Muscle of back (tissue), 11 donors: ENCODE results near the gene NEDD4L. TPM values are rescaled to one million over a fixed set of nuclear protein-coding genes. Genes with fewer than 3 reads are reported as not detected.

Experiments used
- DNase-seq, 3 donors: peaks; one replicate each; pipeline versions ENCODE4 v3.0.0 to v3.0.0-alpha.2; 2013
- polyA plus RNA-seq, 10 donors: library from polyadenylated mRNA; unstranded; fragments of 120-200 nt; gene quantifications; one replicate each; pipeline ENCODE4 v1.2.1, GENCODE V29; 2013; ENCODE audit not compliant: insufficient read length in 10 of 10

The NEDD4L gene
- polyA plus RNA-seq, 10 donors = 24.0 to 46.5 (median 33.6) TPM

DNA sequence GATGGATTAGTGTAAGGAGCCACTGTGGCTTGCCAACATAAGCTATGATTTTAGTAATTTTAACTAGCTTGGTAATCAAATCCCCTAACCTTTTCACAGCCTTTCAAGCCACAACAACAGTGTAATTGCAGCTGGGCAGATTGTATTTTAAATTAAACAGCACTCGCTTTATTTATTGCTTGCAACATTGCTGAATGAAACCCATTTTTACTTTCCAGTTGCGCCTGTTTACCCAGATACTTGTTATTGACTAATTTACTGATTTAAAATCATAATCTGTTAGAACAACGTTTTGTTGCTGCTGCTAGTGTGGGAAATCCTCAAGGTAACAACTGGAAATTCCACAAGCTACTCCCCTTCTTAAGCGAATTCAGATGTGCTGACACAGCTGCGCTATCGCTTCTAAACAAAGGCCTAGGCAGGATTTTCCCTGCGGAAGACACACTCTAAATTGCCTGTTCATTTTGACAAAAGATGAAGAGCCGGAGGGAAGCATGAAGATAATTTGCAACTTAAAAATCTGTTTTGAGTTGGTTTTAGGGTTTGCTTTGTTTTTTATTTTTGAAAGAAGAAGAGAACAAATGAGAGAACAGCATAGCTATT, 300.9 kb downstream of the NEDD4L start:
- peak in 1 of 3 donors; percentile 74 for DNase-seq

DNA sequence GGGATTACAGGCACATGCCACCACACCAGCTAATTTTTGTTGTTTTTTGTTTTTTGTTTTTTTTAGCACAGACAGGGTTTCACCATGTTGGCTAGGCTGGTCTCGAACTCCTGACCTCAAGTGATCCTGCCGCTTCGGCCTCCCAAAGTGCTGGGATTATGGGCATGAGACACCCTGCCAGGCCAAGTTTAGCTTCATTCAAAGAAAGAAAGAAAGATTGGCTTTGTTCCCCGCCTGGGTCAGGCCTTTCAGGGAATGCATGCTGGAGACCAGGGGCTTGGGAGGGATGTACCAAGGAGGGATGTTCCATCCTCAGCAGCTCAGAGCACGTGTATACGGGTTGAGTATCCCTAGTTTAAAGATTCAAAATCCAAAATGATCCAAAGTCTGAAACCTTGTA, 301.8 kb downstream of the NEDD4L start:
- DNase-seq = no peak

DNA sequence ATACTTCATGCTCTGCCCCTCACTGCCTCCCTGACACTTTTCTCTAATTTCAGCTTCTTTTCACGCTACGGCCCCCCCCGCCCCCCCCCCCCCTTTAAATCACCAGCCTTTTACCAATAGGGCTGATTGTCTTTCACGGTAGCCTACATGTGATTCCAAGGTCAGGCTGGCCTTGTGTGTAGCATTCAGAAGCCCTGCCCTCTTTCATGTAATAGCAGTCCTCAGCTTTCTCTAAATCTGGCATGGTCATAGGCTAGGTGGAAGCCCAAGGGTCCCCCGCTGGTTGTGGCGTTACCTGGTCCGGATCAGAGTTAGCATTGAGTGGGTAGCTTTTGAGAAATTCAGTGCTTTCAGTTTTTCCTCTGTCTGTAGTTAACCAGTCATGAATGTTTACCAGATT, 303.1 kb downstream of the NEDD4L start:
- no peak for DNase-seq

DNA sequence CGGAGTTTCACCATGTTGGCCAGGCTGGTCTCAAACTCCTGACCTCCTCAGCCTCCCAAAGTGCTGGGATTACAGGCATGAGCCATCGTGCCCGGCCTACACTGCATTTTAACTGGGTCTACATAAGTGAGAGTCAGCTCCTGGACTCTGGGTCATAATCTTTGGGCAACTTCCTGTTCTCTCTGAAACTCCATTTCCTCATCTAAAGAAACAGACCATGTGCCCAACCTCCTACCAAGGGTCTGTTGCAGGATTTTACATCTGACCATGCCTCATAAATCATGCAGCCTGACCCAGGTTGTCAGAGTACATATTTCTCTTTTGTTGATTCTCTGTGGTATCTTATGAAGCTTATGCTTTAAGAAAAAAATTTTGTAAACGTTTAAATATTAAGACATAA, 304.5 kb downstream of the NEDD4L start:
- no peak for DNase-seq

DNA sequence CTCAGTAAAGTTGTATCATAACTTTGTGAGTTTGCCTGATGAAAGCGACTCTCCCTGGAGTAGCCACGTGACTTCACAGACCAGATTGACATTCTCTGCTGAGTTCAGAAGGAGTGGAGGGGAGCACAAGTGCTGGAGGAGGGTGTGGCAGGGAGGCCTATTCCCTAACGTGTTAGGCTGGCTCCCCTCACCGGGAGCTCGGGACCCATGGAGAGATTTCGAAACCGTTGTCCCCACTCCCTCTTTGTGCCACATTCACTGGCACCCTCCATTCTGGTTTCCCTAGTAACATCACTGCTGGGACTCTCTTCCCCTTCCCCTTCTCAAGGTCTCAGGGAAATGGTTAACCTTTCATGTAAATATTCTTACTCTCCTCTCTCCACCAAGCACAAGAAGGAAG, 304.9 kb downstream of the NEDD4L start:
- no peak for DNase-seq

DNA sequence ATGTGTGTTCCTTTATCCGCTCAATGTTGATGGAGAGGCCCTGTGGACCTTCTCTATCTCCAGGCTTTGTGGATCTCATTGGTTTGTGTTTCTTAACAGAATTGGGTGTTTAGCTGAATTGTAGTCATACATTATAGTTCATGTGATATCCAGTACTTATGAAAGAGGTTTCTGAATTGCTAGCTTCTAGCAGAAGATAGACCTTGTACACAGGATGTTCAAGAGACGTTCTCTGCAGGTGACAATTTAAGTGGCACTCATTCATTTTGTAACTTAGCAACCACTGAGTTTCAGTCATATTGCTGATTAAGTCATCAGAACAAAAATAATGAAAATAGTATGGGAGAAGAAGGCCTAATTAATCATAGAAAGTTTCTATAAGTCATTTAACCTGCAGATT, 305.6 kb downstream of the NEDD4L start:
- no peak for DNase-seq

DNA sequence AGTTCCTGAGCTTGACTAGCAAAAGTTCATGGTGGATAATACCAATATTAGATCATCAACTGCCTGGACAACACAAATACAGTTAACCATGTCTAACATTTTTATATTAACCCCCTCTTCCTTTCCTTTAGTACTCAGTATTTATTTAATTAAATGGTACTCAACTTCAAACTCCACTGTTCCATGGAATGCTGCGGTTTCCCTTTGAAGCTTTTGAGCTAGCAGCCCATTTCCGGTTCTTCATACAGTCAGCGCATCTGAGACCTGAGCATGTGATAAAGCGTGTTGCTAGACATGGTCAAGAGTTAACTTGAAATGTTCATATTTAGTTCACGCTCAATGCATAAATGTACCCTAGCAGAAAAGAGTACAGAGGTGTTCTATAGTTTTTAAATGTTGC, 306.5 kb downstream of the NEDD4L start:
- DNase-seq = no peak

DNA sequence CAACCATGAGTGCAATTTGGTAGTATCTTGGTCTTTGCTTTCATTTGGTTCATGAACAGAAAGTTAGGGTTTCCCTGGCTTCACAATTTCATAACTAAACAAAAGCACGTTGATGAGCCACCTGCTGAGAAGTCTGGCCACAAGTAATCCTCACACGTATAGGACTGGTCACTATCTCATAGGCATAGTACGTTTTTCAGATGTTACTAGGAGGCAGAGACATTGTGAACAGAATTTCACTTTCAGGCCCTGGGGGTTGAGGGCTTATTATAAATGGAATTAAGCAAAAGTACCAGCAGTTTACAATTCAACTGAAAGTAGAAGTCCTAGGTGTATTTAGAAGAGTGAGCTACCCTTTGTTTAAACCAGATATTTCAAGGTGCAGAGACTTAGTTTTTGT, 307.8 kb downstream of the NEDD4L start:
- no peak for DNase-seq

DNA sequence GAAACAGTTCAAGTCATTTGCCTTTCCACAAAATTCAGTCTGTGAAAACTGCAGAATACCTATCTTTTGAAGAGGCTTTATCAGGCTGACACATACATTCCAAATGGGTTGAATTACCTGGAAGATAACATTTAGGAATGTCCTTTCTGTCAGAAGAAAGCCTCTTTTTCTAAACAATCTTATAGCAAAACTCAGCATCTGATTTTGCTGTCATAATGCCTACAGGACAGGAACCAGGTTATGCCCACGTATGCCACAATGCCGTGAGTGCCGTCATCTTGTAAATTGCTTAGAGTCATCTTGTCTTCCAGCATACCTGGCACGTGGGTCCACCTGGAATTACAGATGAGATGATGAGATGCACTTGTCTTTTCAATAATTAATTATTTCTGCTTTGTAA, 309.6 kb downstream of the NEDD4L start:
- DNase-seq = no peak

DNA sequence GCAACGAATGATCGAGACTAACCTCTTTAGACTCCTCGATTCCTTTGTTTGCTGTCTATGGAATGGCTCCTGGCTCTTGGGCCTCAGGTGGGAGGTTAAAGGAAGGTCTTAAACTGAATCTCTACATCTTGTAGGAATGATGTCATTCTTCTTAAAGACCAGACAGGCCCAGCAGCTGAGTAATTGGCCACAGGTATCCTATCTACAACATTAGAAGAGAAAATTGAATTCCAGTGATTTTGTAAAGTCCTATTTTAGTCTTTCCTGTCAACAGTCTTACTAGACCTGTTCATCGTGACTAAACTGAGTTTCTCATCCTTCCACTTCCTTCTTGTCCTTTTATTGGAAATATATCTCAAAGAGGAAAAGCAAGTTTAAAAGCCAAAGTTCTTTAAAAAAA, 310.0 kb downstream of the NEDD4L start:
- no peak for DNase-seq

DNA sequence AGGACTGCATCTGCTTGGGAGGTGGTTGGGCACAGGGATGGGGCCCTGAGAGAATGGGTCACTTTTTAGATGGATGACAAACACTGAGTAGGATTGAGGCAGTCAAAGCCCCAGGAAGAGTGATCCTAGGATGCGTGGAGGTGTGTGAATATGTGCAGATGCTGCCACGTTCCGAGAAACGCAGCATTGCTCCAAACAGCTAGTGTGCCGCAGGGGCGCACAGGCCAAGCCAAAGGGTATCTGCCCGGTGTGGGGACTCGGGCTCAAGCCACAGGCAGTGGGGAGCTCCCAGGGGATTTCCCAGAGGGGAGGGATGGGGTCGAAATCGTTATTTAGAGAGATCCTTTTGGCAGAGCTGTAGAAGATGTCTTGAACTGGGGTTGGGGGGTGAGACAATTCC, 310.8 kb downstream of the NEDD4L start:
- DNase-seq = no peak

DNA sequence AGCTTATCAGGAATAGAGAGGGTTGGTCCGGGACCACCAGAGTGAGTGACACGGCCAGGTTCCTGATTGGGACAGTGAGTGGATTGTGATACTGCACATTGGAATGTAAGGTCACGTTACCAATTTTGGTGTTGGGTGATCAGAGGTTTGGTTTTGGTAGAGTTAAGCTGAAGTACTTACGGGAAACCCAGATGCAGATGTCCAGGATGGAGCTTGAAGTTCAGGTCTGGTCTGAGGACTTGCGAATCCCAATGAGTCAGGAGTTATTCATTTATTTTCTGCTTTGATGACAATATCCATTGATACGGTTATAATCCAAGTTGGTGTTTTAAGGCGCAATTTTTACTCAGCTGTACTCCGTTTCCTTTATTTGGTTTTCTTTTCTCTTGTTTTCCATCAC, 311.2 kb downstream of the NEDD4L start:
- no peak for DNase-seq

DNA sequence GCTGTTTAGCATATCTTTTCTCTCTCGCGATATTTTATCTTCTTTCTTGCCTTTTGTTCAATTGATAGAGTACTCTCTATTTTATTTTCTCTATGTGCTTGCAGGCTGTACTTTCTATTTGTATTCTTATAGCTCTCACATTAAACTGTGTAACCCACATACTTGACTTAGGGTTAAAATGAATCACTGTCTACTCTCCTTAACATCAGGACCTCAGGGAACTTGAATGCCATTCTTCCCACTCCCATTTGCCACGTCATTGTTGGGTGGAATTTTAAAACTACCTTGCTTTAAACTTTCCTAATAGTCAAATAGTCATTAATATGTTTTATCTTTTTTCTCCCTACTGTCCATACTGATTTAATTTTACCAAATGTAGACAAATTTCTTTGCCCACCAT, 315.2 kb downstream of the NEDD4L start:
- DNase-seq = no peak

DNA sequence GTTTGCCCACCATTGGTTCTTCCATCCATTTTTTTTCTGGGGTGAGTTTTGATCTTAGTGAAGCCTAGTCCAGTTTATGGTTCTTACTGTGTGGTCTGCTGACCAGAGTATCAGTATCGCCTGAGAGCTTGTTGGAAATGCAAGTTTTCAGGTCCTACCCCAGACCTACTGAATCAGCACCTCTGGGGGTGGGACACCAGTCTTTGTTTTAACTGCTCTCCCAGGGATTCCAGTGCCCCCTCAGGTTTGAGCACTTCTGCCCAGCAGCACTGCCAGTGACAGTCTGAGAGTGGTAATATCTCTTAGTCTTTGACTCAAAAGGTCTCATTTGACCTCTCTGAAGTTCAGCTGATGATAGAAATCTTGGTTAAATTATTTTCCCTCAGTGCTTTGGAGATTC, 315.6 kb downstream of the NEDD4L start:
- no peak for DNase-seq

DNA sequence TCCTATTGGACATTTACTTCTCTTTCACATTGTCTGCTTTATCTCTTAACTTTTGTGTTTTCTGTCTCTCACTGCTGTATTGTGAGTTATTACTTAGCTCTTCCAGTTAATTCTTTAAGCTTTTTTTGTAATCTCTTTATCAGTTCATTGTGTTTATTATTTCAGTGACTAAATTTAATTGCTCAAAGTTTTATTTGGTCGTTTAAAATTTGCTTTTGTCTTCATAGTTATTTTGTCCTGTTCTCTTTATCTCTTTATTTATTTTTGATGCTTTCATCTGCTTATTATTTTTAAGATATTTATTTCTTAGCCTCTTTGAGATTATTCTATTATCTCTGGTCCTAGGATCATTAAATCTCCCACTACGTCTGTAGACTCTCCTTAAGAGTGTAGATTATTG, 316.3 kb downstream of the NEDD4L start:
- no peak for DNase-seq

DNA sequence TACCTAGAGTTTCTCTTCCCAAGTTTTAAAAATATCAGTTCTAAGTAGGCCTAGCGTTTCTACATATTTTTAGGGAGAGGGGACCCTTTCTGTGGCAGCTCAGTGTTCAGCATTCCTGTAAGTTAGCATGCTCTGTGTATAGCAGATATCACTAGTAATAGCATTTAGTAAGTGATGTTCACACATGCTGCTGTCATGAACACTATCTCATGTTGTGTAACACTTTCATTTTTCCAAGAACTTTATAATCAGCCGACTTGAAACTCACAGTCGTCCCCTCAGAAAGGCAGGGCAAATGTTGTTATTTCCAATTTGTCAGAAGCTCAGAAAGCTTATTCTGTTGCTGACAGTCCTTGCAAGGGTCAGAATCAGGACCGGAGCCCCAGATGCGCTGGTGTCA, 317.2 kb downstream of the NEDD4L start:
- DNase-seq = no peak

DNA sequence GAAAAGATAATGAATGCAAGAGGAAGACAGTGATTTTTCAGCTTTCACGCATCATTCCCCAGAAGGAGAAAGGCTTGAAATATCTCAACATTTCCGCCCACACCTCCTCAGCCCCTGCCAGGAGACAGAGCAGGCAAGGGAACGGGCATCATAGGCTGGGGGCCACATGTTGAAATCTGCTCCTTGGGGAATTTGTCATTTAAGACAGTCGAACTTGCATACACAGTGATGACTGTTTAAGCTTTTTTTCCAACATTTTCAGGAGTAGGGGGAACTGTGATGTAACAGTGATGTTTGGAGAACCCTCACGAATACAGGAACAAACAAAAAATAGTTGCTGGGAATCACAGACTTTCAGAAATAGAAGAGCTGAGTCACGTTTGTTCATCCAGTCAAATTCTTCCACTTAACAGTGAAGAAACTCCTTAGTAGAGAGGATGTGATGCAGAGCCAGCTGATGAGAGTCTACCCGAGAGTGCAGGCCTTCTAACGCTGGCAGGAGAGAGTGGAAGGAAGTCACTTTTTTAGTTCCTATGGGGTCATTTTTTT, 318.1 kb downstream of the NEDD4L start:
- DNase-seq = peak in 2 of 3 donors; percentile 60 to 79

DNA sequence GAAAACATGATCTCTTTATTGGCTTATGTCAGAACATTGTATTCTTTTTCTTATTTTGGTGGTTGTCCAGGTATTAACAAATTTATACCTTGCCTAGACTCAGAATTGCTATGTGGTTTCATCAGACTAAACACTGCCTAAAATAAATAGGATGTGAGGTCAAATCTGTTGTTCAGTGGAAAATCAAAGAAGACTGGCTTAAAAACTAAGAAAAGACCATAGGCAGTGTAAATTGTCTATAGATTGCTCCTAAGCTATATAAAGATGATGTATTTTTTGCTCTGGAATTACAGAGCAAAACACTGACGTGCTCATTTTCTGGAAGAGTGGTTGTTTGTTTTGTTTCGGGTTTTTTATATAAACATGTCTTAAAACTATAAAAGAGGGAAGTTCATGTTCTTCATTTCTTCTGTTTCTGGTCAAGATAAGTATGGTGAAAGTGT, 318.8 kb downstream of the NEDD4L start:
- DNase-seq = no peak

DNA sequence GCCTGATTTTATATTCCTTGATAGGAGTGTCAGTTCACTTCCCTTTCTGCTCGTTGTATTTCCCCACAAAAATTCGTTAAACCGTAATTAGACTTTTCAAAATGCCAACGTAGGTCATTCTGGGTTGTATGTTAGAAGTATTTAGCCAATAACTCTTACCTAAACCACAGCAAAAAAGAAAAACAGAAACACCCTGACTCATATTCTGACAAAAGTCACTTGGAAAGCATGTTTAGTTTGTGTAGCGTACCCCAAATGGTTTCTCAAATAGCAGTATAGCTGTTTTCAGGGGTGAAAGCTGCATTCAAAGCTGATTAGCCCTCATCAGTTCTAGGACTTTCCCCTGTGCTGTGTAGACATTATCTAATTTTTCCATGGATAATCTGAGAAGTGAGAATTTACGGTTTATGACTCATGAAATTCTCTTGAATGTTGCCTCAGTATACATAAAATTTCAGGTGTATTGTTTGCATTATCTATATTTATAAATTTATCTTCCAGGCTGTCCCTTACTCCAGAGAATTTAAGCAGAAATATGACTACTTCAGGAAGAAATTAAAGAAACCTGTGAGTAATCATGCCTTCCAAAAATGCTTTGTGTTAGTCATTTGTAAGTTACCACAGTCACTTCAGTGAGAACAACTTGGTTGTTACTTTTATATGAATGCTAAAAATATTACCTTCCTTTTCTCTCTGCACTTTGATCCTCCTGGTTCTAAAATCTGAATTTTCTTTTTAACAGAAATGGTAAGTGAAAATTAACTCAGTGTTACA, 319.9 kb downstream of the NEDD4L start:
- no peak for DNase-seq

DNA sequence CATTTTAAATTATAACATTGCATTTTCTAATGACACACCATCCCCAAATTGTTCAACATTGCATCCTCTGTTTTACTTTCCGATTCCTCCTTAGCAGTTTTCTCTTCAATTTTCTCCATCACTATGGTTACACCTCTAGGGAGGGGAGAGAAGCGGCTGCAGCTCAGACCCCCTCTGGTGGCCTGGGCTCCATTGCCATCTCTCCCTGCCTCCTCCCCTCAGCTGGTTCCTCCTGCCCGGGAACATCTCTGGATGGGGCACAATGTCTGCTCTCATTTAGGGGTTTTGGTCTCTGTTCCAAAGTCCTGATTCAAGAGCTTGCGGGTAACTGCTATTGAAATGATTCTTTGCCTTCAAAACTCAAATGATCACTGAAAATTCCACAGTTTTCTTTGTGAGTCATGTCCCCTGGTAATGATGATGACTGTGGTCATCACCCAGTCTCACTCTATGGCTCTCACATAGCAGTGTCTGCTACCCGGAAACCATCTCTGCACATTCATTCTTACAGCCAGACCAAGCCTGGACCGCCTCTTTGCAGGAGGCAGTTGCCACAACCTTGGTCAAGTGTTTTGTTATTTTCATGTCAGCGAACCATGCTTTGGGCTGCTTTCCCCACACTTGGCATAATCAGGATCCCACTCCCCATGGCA, 321.0 kb downstream of the NEDD4L start:
- peak in 1 of 3 donors; percentile 40 for DNase-seq

DNA sequence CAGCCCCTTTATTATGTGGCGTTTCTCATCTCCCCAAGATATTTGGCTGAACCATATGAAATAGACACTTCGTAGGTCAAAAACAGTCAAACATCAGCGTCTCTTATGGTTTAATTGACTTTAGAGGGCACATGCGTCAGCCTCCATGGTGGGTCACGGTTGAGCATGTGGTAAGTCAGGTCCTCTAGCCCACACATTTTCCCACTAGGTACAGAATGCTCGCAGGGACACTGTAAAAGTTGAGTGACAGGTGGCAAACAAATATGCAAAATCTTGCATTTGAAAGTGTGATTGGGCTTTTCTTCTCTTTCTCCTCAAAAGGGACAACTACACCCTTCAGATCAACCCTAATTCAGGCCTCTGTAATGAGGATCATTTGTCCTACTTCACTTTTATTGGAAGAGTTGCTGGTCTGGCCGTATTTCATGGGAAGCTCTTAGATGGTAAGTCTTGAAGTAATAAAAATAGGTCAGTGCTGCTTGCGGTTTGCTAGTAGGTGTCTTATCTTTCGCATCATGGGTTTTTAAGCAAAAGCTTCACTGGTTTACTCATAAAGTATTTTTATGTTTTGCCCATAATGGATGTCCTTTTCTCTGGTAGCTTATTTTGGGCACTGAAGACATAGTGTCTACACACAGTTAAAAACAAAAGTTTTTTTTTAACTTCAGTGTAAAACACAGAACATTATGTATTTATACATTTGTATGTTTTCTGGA, 323.6 kb downstream of the NEDD4L start:
- DNase-seq = no peak

DNA sequence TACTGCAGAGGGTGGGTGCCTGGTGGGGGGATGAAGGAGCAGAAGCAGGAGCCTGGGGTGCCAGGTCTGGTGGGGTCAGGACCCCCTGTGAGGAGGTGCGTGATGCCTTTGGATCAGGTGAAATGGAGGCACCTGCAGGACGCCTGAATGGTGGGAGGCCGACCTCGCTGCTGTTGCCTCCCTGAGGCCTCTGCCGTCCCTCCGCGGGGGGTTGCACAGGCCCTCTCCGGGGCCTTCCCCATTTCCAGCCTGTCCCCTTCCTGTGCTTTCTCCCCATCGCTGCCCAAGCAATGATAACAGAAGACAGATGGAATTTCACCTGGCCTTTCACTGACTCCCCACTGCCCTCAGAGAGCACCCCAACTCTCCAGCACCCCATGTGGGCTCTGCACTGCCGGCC, 325.6 kb downstream of the NEDD4L start:
- no peak for DNase-seq
